ENCODE results near the gene BANP.
"Not testable (repeated sequence)": the region's sequence is repeated elsewhere in the genome, so short reads cannot be mapped to it uniquely, and the experiment has no call there.

Gene BANP

GRCh38 chr16:88088611-88089010 lies 137.4 kb downstream of the BANP start:
- DNase-seq (ENCODE audit: low read depth) = not testable (repeated sequence)

GRCh38 chr16:88089071-88089470 lies 137.8 kb downstream of the BANP start:
- not testable (repeated sequence) for DNase-seq (ENCODE audit: low read depth)

GRCh38 chr16:88089632-88090376 lies 138.6 kb downstream of the BANP start:
- peak; percentile 64 for DNase-seq (ENCODE audit: low read depth)

GRCh38 chr16:88090377-88091175 lies 139.3 kb downstream of the BANP start:
- DNase-seq (ENCODE audit: low read depth) = not testable (repeated sequence)

- peak; percentile 22 for DNase-seq (ENCODE audit: low read depth)
These were observed 140.2 kb downstream of the BANP start for GRCh38 chr16:88091221-88091971.

GRCh38 chr16:88091972-88092302 lies 140.7 kb downstream of the BANP start:
- DNase-seq (ENCODE audit: low read depth) = not testable (repeated sequence)

- not testable (repeated sequence) for DNase-seq (ENCODE audit: low read depth)
These were observed 141.7 kb downstream of the BANP start for GRCh38 chr16:88092791-88093555.

- DNase-seq (ENCODE audit: low read depth) = not testable (repeated sequence)
These were observed 142.5 kb downstream of the BANP start for GRCh38 chr16:88093556-88094252.

- not testable (repeated sequence) for DNase-seq (ENCODE audit: low read depth)
These were observed 143.0 kb downstream of the BANP start for GRCh38 chr16:88094253-88094575.

- DNase-seq (ENCODE audit: low read depth) = not testable (repeated sequence)
These were observed 143.7 kb downstream of the BANP start for GRCh38 chr16:88094900-88095299.

- not testable (repeated sequence) for DNase-seq (ENCODE audit: low read depth)
These were observed 145.4 kb downstream of the BANP start for GRCh38 chr16:88096659-88097058.

- peak; percentile 66 for DNase-seq (ENCODE audit: low read depth)
These were observed 147.7 kb downstream of the BANP start for GRCh38 chr16:88098731-88099562.

- no peak for DNase-seq (ENCODE audit: low read depth)
These were observed 148.3 kb downstream of the BANP start for GRCh38 chr16:88099563-88099890.

GRCh38 chr16:88099956-88100355 lies 148.7 kb downstream of the BANP start:
- not testable (repeated sequence) for DNase-seq (ENCODE audit: low read depth)

- DNase-seq (ENCODE audit: low read depth) = peak; percentile 26
These were observed 149.8 kb downstream of the BANP start for GRCh38 chr16:88100801-88101622.

GRCh38 chr16:88101623-88102105 lies 150.4 kb downstream of the BANP start:
- DNase-seq (ENCODE audit: low read depth) = not testable (repeated sequence)

GRCh38 chr16:88102597-88102996 lies 151.4 kb downstream of the BANP start:
- DNase-seq (ENCODE audit: low read depth) = no peak

GRCh38 chr16:88103011-88103410 lies 151.8 kb downstream of the BANP start:
- no peak for DNase-seq (ENCODE audit: low read depth)

GRCh38 chr16:88103581-88104188 lies 152.5 kb downstream of the BANP start:
- DNase-seq (ENCODE audit: low read depth) = no peak

All from iris pigment epithelial cell (primary cell).